HEK293 (cell line): Measurements from ENCODE around the gene OSTM1.

ENCODE experiments used
- CTCF ChIP-seq: fragments of 450-650 bp; formaldehyde crosslinking; IDR thresholded peaks from 2 replicates; pipeline ENCODE4 v1.5.1; 2016; ENCODE audit warnings: missing biosample characterization, missing genetic modification characterization
- KLF16 ChIP-seq: fragments of 450-650 bp; formaldehyde crosslinking; IDR thresholded peaks from 2 replicates; pipeline ENCODE4 v1.5.1; 2017; ENCODE audit warnings: missing biosample characterization, missing genetic modification characterization
- REST ChIP-seq: fragments of 450-650 bp; formaldehyde crosslinking; IDR thresholded peaks from 2 replicates; pipeline ENCODE4 v1.5.1; 2016; ENCODE audit warnings: missing biosample characterization, missing genetic modification characterization
- ZNF2 ChIP-seq: fragments of 450-650 bp; formaldehyde crosslinking; IDR thresholded peaks from 2 replicates; pipeline ENCODE4 v1.5.1; 2016; ENCODE audit warnings: missing biosample characterization, missing genetic modification characterization
- ZNF26 ChIP-seq: fragments of 450-650 bp; formaldehyde crosslinking; IDR thresholded peaks from 2 replicates; pipeline ENCODE4 v1.5.1; 2016; ENCODE audit warnings: missing biosample characterization, missing genetic modification characterization
- ZNF292 ChIP-seq: fragments of 450-650 bp; formaldehyde crosslinking; IDR thresholded peaks from 2 replicates; pipeline ENCODE4 v1.5.1; 2016; ENCODE audit warnings: low read depth, missing biosample characterization, missing genetic modification characterization, borderline replicate concordance
- ZNF311 ChIP-seq: fragments of 450-650 bp; formaldehyde crosslinking; IDR thresholded peaks from 2 replicates; pipeline ENCODE4 v1.5.1; 2017; ENCODE audit warnings: missing biosample characterization, missing genetic modification characterization, borderline replicate concordance
- ZNF341 ChIP-seq: fragments of 450-650 bp; formaldehyde crosslinking; IDR thresholded peaks from 2 replicates; pipeline ENCODE4; 2016; ENCODE audit warnings: low read depth, missing biosample characterization, missing genetic modification characterization
- ZNF624 ChIP-seq: fragments of 450-650 bp; formaldehyde crosslinking; IDR thresholded peaks from 2 replicates; pipeline ENCODE4 v1.5.1; 2017; ENCODE audit warnings: missing biosample characterization, missing genetic modification characterization
- ZNF639 ChIP-seq: fragments of 450-650 bp; formaldehyde crosslinking; IDR thresholded peaks from 2 replicates; pipeline ENCODE4 v1.5.1; 2016; ENCODE audit warnings: missing biosample characterization, missing genetic modification characterization
- ZNF660 ChIP-seq: fragments of 450-650 bp; IDR thresholded peaks from 2 replicates; pipeline ENCODE4 v1.5.1; 2018; ENCODE audit warnings: missing biosample characterization, mild to moderate bottlenecking, missing genetic modification characterization

GRCh38 chr6:108024427-108025073, 50.0 kb downstream of the OSTM1 start:
- TF ChIP-seq REST (tag by site-specific recombination) (no peak), ZNF26 (tag by site-specific recombination) (no peak), ZNF660 (no peak), ZNF311 (tag by site-specific recombination) (no peak), ZNF292 (tag by site-specific recombination) (no peak), ZNF639 (tag by site-specific recombination) (no peak), CTCF (tag by site-specific recombination) (no peak), KLF16 (no peak), ZNF2 (tag by site-specific recombination) (no peak), ZNF624 (tag by site-specific recombination) (no peak), ZNF341 (tag by site-specific recombination) (no peak)
